ACC112 (cell line): ENCODE results near the gene OGFOD3.
"Not testable (repeated sequence)": the region's sequence is repeated elsewhere in the genome, so short reads cannot be mapped to it uniquely, and the experiment has no call there.

Source experiments
- H2AFZ ChIP-seq: fragments of 200-600 bp; sonication (generic); one replicate; pipeline ENCODE4 v1.6.0; 2017; ENCODE audit warnings: antibody characterized with exemption, low read length; ENCODE audit not compliant: unreplicated experiment
- H3K27ac ChIP-seq: fragments of 200-600 bp; sonication (generic); 2 replicates; pipeline ENCODE4 v1.5.1; 2014; ENCODE audit warnings: low read depth, mild to moderate bottlenecking, antibody characterized with exemption, low read length, moderate library complexity
- H3K27me3 ChIP-seq: fragments of 200-600 bp; sonication (generic); 2 replicates; pipeline ENCODE4 v1.6.1; 2014; ENCODE audit warnings: mild to moderate bottlenecking, antibody characterized with exemption, low read length, moderate library complexity, mixed read lengths; ENCODE audit not compliant: insufficient read depth
- H3K36me3 ChIP-seq: fragments of 200-600 bp; sonication (generic); 2 replicates; pipeline ENCODE4 v1.6.1; 2016; ENCODE audit warnings: mild to moderate bottlenecking, antibody characterized with exemption, low read length, moderate library complexity, mixed read lengths; ENCODE audit not compliant: insufficient read depth
- H3K4me1 ChIP-seq: fragments of 200-600 bp; sonication (generic); one replicate; pipeline ENCODE4 v1.6.1; 2016; ENCODE audit warnings: low read length, mixed read lengths; ENCODE audit not compliant: insufficient read depth, unreplicated experiment, control insufficient read depth
- H3K4me3 ChIP-seq: fragments of 200-600 bp; sonication (generic); 2 replicates; pipeline ENCODE4 v1.5.1; 2014; ENCODE audit warnings: mild to moderate bottlenecking, low read depth, low read length
- H3K79me2 ChIP-seq: fragments of 200-600 bp; sonication (generic); one replicate; pipeline ENCODE4 v1.6.0; 2016; ENCODE audit warnings: low read length; ENCODE audit not compliant: control insufficient read depth, unreplicated experiment, insufficient read depth

OGFOD3 gene

GRCh38 chr17:82380860-82381702 lies 37.3 kb downstream of the OGFOD3 start:
- H3K27ac ChIP-seq = no peak overlapping the region
- H2AFZ ChIP-seq = peak overlapping the region; percentile 5
- H3K27me3 ChIP-seq = no peaks in the 10 kb centered on the region
- peak overlapping the region; percentile 67 for H3K4me3 ChIP-seq
- no peaks in the 10 kb centered on the region for H3K79me2 ChIP-seq
- peaks cover 15% of the 10 kb centered on the region for H3K4me1 ChIP-seq
- no peaks in the 10 kb centered on the region for H3K36me3 ChIP-seq

- Histone ChIP-seq H3K36me3 (no peaks in the 10 kb centered on the region), H3K27me3 (peaks cover 19% of the 10 kb centered on the region), H3K27ac (no peak overlapping the region), H3K79me2 (no peaks in the 10 kb centered on the region), H2AFZ (no peak overlapping the region), H3K4me1 (no peaks in the 10 kb centered on the region), H3K4me3 (no peak overlapping the region)
Measured at GRCh38 chr17:82378741-82379021, 39.7 kb downstream of the OGFOD3 start.

- H3K79me2 ChIP-seq = no peaks in the 10 kb centered on the region
- H3K4me1 ChIP-seq = no peaks in the 10 kb centered on the region
- no peak overlapping the region for H3K4me3 ChIP-seq
- H3K27me3 ChIP-seq = peaks cover 24% of the 10 kb centered on the region
- no peaks in the 10 kb centered on the region for H3K36me3 ChIP-seq
- H2AFZ ChIP-seq = no peak overlapping the region
- no peak overlapping the region for H3K27ac ChIP-seq
Measured at GRCh38 chr17:82377924-82378740, 40.3 kb downstream of the OGFOD3 start.

GRCh38 chr17:82377294-82377693 lies 41.1 kb downstream of the OGFOD3 start:
- H2AFZ ChIP-seq, H3K36me3 ChIP-seq, H3K27ac ChIP-seq, H3K79me2 ChIP-seq, H3K4me3 ChIP-seq, H3K4me1 ChIP-seq: not testable (repeated sequence)
- peaks cover 32% of the 10 kb centered on the region for H3K27me3 ChIP-seq

- no peaks in the 10 kb centered on the region for H3K4me1 ChIP-seq
- H2AFZ ChIP-seq = no peak overlapping the region
- no peak overlapping the region for H3K4me3 ChIP-seq
- H3K79me2 ChIP-seq = no peaks in the 10 kb centered on the region
- no peak overlapping the region for H3K27ac ChIP-seq
- peaks cover 43% of the 10 kb centered on the region for H3K27me3 ChIP-seq
- H3K36me3 ChIP-seq = no peaks in the 10 kb centered on the region
Measured at GRCh38 chr17:82376042-82376730, 42.2 kb downstream of the OGFOD3 start.

- Histone ChIP-seq H2AFZ (no peak overlapping the region), H3K27me3 (peaks cover 49% of the 10 kb centered on the region), H3K4me3 (no peak overlapping the region)
Measured at GRCh38 chr17:82375359-82376041, 42.9 kb downstream of the OGFOD3 start.

GRCh38 chr17:82374626-82375331 lies 43.6 kb downstream of the OGFOD3 start:
- no peaks in the 10 kb centered on the region for H3K79me2 ChIP-seq
- H3K27me3 ChIP-seq = peaks cover 51% of the 10 kb centered on the region
- H3K4me1 ChIP-seq = no peaks in the 10 kb centered on the region
- no peak overlapping the region for H2AFZ ChIP-seq
- no peak overlapping the region for H3K27ac ChIP-seq
- no peak overlapping the region for H3K4me3 ChIP-seq
- H3K36me3 ChIP-seq = no peaks in the 10 kb centered on the region

More at GRCh38 chr17:82375359-82376041, 42.9 kb downstream of the OGFOD3 start:
- Histone ChIP-seq H3K27ac (no peak overlapping the region), H3K4me1 (no peaks in the 10 kb centered on the region), H3K36me3 (no peaks in the 10 kb centered on the region), H3K79me2 (no peaks in the 10 kb centered on the region)

GRCh38 chr17:82373731-82374625 lies 44.4 kb downstream of the OGFOD3 start:
- no peaks in the 10 kb centered on the region for H3K4me1 ChIP-seq
- H3K4me3 ChIP-seq = no peak overlapping the region
- peaks cover 57% of the 10 kb centered on the region for H3K27me3 ChIP-seq
- no peak overlapping the region for H2AFZ ChIP-seq
- H3K27ac ChIP-seq = no peak overlapping the region
- H3K79me2 ChIP-seq = no peaks in the 10 kb centered on the region
- H3K36me3 ChIP-seq = no peaks in the 10 kb centered on the region

GRCh38 chr17:82373072-82373452 lies 45.3 kb downstream of the OGFOD3 start:
- not testable (repeated sequence) for H3K27ac ChIP-seq, H3K4me1 ChIP-seq, H3K36me3 ChIP-seq, H3K79me2 ChIP-seq, H3K4me3 ChIP-seq, H2AFZ ChIP-seq
- H3K27me3 ChIP-seq = peaks cover 57% of the 10 kb centered on the region
